Mesendoderm (in vitro differentiated cells): ENCODE data around the gene FAM3A.

Source experiments
- DNase-seq: peaks from one replicate; pipeline ENCODE4 v3.0.0; 2013
- H2AK5ac ChIP-seq: 2 replicates; pipeline ENCODE4 v1.6.1; 2013; ENCODE audit warnings: low read length, inconsistent platforms
- H2BK120ac ChIP-seq: 2 replicates; pipeline ENCODE4 v1.6.1; 2013; ENCODE audit warnings: low read depth, mild to moderate bottlenecking, low read length, moderate library complexity, mixed read lengths
- H2BK15ac ChIP-seq: replicated peaks from 2 replicates; pipeline ENCODE4 v1.6.1; 2013; ENCODE audit warnings: low read depth, mild to moderate bottlenecking, moderate library complexity
- H2BK5ac ChIP-seq: 2 replicates; pipeline ENCODE4 v1.6.1; 2013; ENCODE audit warnings: low read length, inconsistent platforms
- H3K18ac ChIP-seq: 2 replicates; pipeline ENCODE4 v1.6.1; 2013; ENCODE audit warnings: mild to moderate bottlenecking, low read length, mixed read lengths
- H3K23ac ChIP-seq: one replicate; pipeline ENCODE4 v1.6.1; 2013; ENCODE audit warnings: low read length
- H3K27ac ChIP-seq: 2 replicates; pipeline ENCODE4 v1.5.1; 2013; ENCODE audit warnings: low read depth, mild to moderate bottlenecking, inconsistent platforms, low read length, moderate library complexity
- H3K27me3 ChIP-seq: 2 replicates; pipeline ENCODE4 v1.6.1; 2013; ENCODE audit warnings: low read length, control low read depth, mild to moderate bottlenecking, inconsistent platforms; ENCODE audit not compliant: insufficient read depth, poor library complexity
- H3K36me3 ChIP-seq: 2 replicates; pipeline ENCODE4 v1.6.1; 2013; ENCODE audit warnings: low read length, inconsistent platforms; ENCODE audit not compliant: control insufficient read depth, insufficient read depth
- H3K4ac ChIP-seq: one replicate; pipeline ENCODE4 v1.6.1; 2013; ENCODE audit warnings: low read depth, mild to moderate bottlenecking, low read length, moderate library complexity
- H3K4me1 ChIP-seq: 2 replicates; pipeline ENCODE4 v1.6.1; 2013; ENCODE audit warnings: low read depth, low read length, inconsistent platforms; ENCODE audit not compliant: control insufficient read depth
- H3K4me2 ChIP-seq: 2 replicates; pipeline ENCODE4 v1.6.1; 2013; ENCODE audit warnings: low read length
- H3K4me3 ChIP-seq: 2 replicates; pipeline ENCODE4 v1.5.1; 2013; ENCODE audit warnings: mild to moderate bottlenecking, low read length
- H3K56ac ChIP-seq: one replicate; pipeline ENCODE4 v1.6.1; 2013; ENCODE audit warnings: low read length
- H3K79me1 ChIP-seq: 2 replicates; pipeline ENCODE4 v1.6.1; 2013; ENCODE audit warnings: low read length, inconsistent platforms
- H3K79me2 ChIP-seq: 2 replicates; pipeline ENCODE4 v1.6.1; 2013; ENCODE audit warnings: mild to moderate bottlenecking, low read length; ENCODE audit not compliant: control insufficient read depth, insufficient read depth
- H3K9ac ChIP-seq: 2 replicates; pipeline ENCODE4 v1.6.1; 2013; ENCODE audit warnings: low read length, inconsistent platforms
- H4K5ac ChIP-seq: one replicate; pipeline ENCODE4 v1.6.1; 2013; ENCODE audit warnings: low read length
- H4K8ac ChIP-seq: one replicate; pipeline ENCODE4 v1.6.1; 2013; ENCODE audit warnings: low read depth, mild to moderate bottlenecking, control low read depth, low read length, moderate library complexity
- WGBS: extraction: QIAGEN DNeasy Blood & Tissue Kit; methylation state at CpG from one replicate; pipeline ENCODE4 v1.1.7; 2013; ENCODE audit warnings: low lambda C conversion rate, missing lambda C conversion rate; ENCODE audit not compliant: insufficient coverage; ENCODE audit errors: extremely low coverage; 5-methylcytosine and 5-hydroxymethylcytosine counted together

The FAM3A gene

GRCh38 chrX:154545673-154546274, 29.7 kb upstream of the FAM3A start:
- H2BK5ac ChIP-seq, result no peak overlapping the region
- peak overlapping the region; percentile 68 for H3K4me2 ChIP-seq
- no peak overlapping the region for H3K18ac ChIP-seq
- H2BK15ac ChIP-seq, result no peak overlapping the region
- no peak overlapping the region for H3K4ac ChIP-seq
- no peak overlapping the region for H4K5ac ChIP-seq
- no peak overlapping the region for H2AK5ac ChIP-seq
- no CpG with 5 or more reads among the region's 17 CpGs for WGBS
- H3K27ac ChIP-seq, result no peak overlapping the region
- no peak for DNase-seq
- H3K4me3 ChIP-seq, result no peak overlapping the region
- H3K9ac ChIP-seq, result peak overlapping the region; percentile 90
- H3K4me1 ChIP-seq, result no peaks in the 10 kb centered on the region
- H3K56ac ChIP-seq, result peak overlapping the region; percentile 90
- no peak overlapping the region for H4K8ac ChIP-seq
- H3K79me1 ChIP-seq, result no peaks in the 10 kb centered on the region
- no peak overlapping the region for H3K23ac ChIP-seq
- H3K27me3 ChIP-seq, result no peaks in the 10 kb centered on the region
- H2BK120ac ChIP-seq, result no peak overlapping the region
- H3K79me2 ChIP-seq, result peaks cover 5% of the 10 kb centered on the region
- no peaks in the 10 kb centered on the region for H3K36me3 ChIP-seq

- H3K27me3 ChIP-seq, result no peaks in the 10 kb centered on the region
- H3K27ac ChIP-seq, result no peak overlapping the region
- no peak for DNase-seq
These were observed 26.8 kb upstream of the FAM3A start for GRCh38 chrX:154542723-154543424.

GRCh38 chrX:154541896-154542722, 26.1 kb upstream of the FAM3A start:
- Histone ChIP-seq H3K4me2 (no peak overlapping the region), H2BK5ac (no peak overlapping the region), H3K79me2 (no peaks in the 10 kb centered on the region), H3K4me3 (no peak overlapping the region), H2AK5ac (no peak overlapping the region), H3K4me1 (no peaks in the 10 kb centered on the region), H2BK15ac (no peak overlapping the region), H3K9ac (no peak overlapping the region), H3K27ac (peak overlapping the region; percentile 25), H3K36me3 (no peaks in the 10 kb centered on the region), H2BK120ac (no peak overlapping the region), H4K8ac (no peak overlapping the region), H3K4ac (no peak overlapping the region), H4K5ac (no peak overlapping the region), H3K23ac (no peak overlapping the region), H3K18ac (no peak overlapping the region), H3K56ac (no peak overlapping the region), H3K27me3 (no peaks in the 10 kb centered on the region), H3K79me1 (no peaks in the 10 kb centered on the region)
- DNase-seq, result peak; percentile 63
- WGBS, result no CpG with 5 or more reads among the region's 12 CpGs

More at GRCh38 chrX:154542723-154543424, 26.8 kb upstream of the FAM3A start:
- Histone ChIP-seq H2AK5ac (no peak overlapping the region), H3K4ac (no peak overlapping the region), H3K36me3 (no peaks in the 10 kb centered on the region), H4K5ac (no peak overlapping the region), H3K4me1 (no peaks in the 10 kb centered on the region), H3K79me1 (no peaks in the 10 kb centered on the region), H3K9ac (no peak overlapping the region), H2BK5ac (no peak overlapping the region), H3K4me2 (no peak overlapping the region), H4K8ac (no peak overlapping the region), H2BK120ac (no peak overlapping the region), H3K18ac (no peak overlapping the region), H3K79me2 (peaks cover 1% of the 10 kb centered on the region), H3K56ac (no peak overlapping the region), H2BK15ac (no peak overlapping the region), H3K23ac (no peak overlapping the region), H3K4me3 (no peak overlapping the region)
- no CpG with 5 or more reads among the region's 20 CpGs for WGBS

GRCh38 chrX:154541589-154541895, 25.5 kb upstream of the FAM3A start:
- Histone ChIP-seq H2BK120ac (no peak overlapping the region), H2BK5ac (no peak overlapping the region), H3K4me2 (no peak overlapping the region), H3K56ac (no peak overlapping the region), H4K5ac (no peak overlapping the region), H2BK15ac (no peak overlapping the region), H3K36me3 (no peaks in the 10 kb centered on the region), H3K4me3 (no peak overlapping the region), H3K79me2 (no peaks in the 10 kb centered on the region), H3K18ac (no peak overlapping the region), H3K79me1 (no peaks in the 10 kb centered on the region), H3K27ac (no peak overlapping the region), H3K27me3 (no peaks in the 10 kb centered on the region), H3K9ac (no peak overlapping the region), H2AK5ac (no peak overlapping the region), H3K23ac (no peak overlapping the region), H4K8ac (no peak overlapping the region), H3K4ac (no peak overlapping the region), H3K4me1 (no peaks in the 10 kb centered on the region)
- WGBS, result no CpG with 5 or more reads among the region's 5 CpGs
- no peak for DNase-seq

GRCh38 chrX:154540897-154541535, 25.0 kb upstream of the FAM3A start:
- Histone ChIP-seq H3K79me2 (no peaks in the 10 kb centered on the region), H4K8ac (no peak overlapping the region), H3K23ac (no peak overlapping the region), H3K27me3 (no peaks in the 10 kb centered on the region), H2AK5ac (no peak overlapping the region), H3K36me3 (no peaks in the 10 kb centered on the region), H3K18ac (no peak overlapping the region), H3K4me2 (no peak overlapping the region), H2BK15ac (no peak overlapping the region), H3K9ac (no peak overlapping the region), H2BK120ac (no peak overlapping the region), H3K56ac (no peak overlapping the region), H3K79me1 (no peaks in the 10 kb centered on the region), H3K4me1 (no peaks in the 10 kb centered on the region), H3K4ac (no peak overlapping the region), H2BK5ac (no peak overlapping the region), H4K5ac (no peak overlapping the region), H3K27ac (no peak overlapping the region), H3K4me3 (no peak overlapping the region)
- no CpG with 5 or more reads among the region's 19 CpGs for WGBS
- DNase-seq, result no peak
